ENCODE results near the gene MSI2. TPM values are rescaled to one million over a fixed set of nuclear protein-coding genes. Genes with fewer than 3 reads are reported as not detected.

MSI2 gene
- polyA plus RNA-seq, 1 of the 3 experiments (the other 2 are of a cell fraction): 24.1 TPM

- DNase-seq: no peak
- H3K27ac ChIP-seq (ENCODE audit: low read depth in 2 of 2, low read length in 1 of 2): peak overlapping the region in 1 of 2 experiments; percentile 59; a peak in 1 of 4 replicates
- no peaks in the 10 kb centered on the region for H3F3A ChIP-seq (replicated peaks; ENCODE audit: insufficient read depth)
- H3K36me3 ChIP-seq (replicated peaks in 1 of 2; ENCODE audit: control insufficient read depth in 1 of 2, insufficient read depth in 2 of 2, low read length in 1 of 2): peaks cover 0 to 13% of the 10 kb centered on the region in 2 experiments
- H3K9me3 ChIP-seq: no peaks in the 10 kb centered on the region
- TF ChIP-seq RFX5 (IDR thresholded peaks at IDR 0.05; ENCODE audit: low read length): no peak
- TF ChIP-seq USF1 (IDR thresholded peaks at IDR 0.05; ENCODE audit: borderline replicate concordance, low read depth): no peak
- no peak for TF ChIP-seq MXI1 (IDR thresholded peaks at IDR 0.05; ENCODE audit: low read depth, low read length)
- no peak for TF ChIP-seq NFIC (IDR thresholded peaks at IDR 0.05; ENCODE audit: borderline replicate concordance)
- TF ChIP-seq FOXJ3 (CRISPR knock-in tag; IDR thresholded peaks at IDR 0.05): no peak
- no peak for TF ChIP-seq JUND (IDR thresholded peaks at IDR 0.05)
- TF ChIP-seq CTCF (IDR thresholded peaks at IDR 0.05): no peak
- no peak for TF ChIP-seq IRF3 (IDR thresholded peaks at IDR 0.05; ENCODE audit: low read depth, low read length)
- TF ChIP-seq FOSL2 (IDR thresholded peaks at IDR 0.05; ENCODE audit: borderline replicate concordance, low read depth): no peak
- no peaks in the 10 kb centered on the region for H3K27me3 ChIP-seq (ENCODE audit: insufficient read depth)
- H3K4me3 ChIP-seq (ENCODE audit: low read depth in 2 of 2, low read length in 1 of 2): no peak overlapping the region
- POLR2A ChIA-PET: interaction anchor here (1.1 to 1.4 kb wide), 3 partner anchors 55 to 254 kb away, joined by 3 to 4 read pairs (median 3); no protein-coding TSS in a partner anchor
- no peak overlapping the region for H3K9ac ChIP-seq
- H2AFZ ChIP-seq (ENCODE audit: low read depth): no peak overlapping the region
- 89% methylated on average over 20 of the region's 22 CpGs for WGBS (ENCODE audit: low lambda C conversion rate)
- CTCF ChIA-PET: interaction anchor here (0.6 to 14.2 kb wide), 13 partner anchors 13 to 158 kb away, joined by 3 to 298 read pairs (median 5); no protein-coding TSS in a partner anchor
- H3K4me1 ChIP-seq (ENCODE audit: control insufficient read depth in 1 of 2, insufficient read depth in 2 of 2, low read depth in 1 of 2, low read length in 1 of 2): peaks cover 11 to 66% of the 10 kb centered on the region in 2 experiments; a peak in 3 of 4 replicates
- H3K4me2 ChIP-seq: no peak overlapping the region
- no peaks in the 10 kb centered on the region for H3K79me2 ChIP-seq (ENCODE audit: insufficient read depth)
- no peaks in the 10 kb centered on the region for H3K9me2 ChIP-seq
- no peaks in the 10 kb centered on the region for H4K20me1 ChIP-seq (ENCODE audit: insufficient read depth)
These were observed 418.6 kb downstream of the MSI2 start for GRCh38 chr17:57674894-57675293.

GRCh38 chr17:57675427-57676387 lies 419.4 kb downstream of the MSI2 start:
- Histone ChIP-seq H3K9me3 (no peaks in the 10 kb centered on the region), H3K4me2 (no peak overlapping the region), H3K9me2 (no peaks in the 10 kb centered on the region), H3K9ac (no peak overlapping the region), H3K36me3 (replicated peaks in 1 of 2; ENCODE audit: control insufficient read depth in 1 of 2, insufficient read depth in 2 of 2, low read length in 1 of 2) (peaks cover 0 to 13% of the 10 kb centered on the region in 2 experiments), H4K20me1 (ENCODE audit: insufficient read depth) (no peaks in the 10 kb centered on the region), H3K4me3 (ENCODE audit: low read depth in 2 of 2, low read length in 1 of 2) (no peak overlapping the region), H3F3A (replicated peaks; ENCODE audit: insufficient read depth) (no peaks in the 10 kb centered on the region), H3K79me2 (ENCODE audit: insufficient read depth) (no peaks in the 10 kb centered on the region), H2AFZ (ENCODE audit: low read depth) (no peak overlapping the region), H3K4me1 (ENCODE audit: control insufficient read depth in 1 of 2, insufficient read depth in 2 of 2, low read depth in 1 of 2, low read length in 1 of 2) (peaks cover 11 to 60% of the 10 kb centered on the region in 2 experiments; a peak in 3 of 4 replicates), H3K27me3 (ENCODE audit: insufficient read depth) (no peaks in the 10 kb centered on the region), H3K27ac (ENCODE audit: low read depth in 2 of 2, low read length in 1 of 2) (peak overlapping the region in 1 of 2 experiments; percentile 59; a peak in 1 of 4 replicates)
- ChIA-PET CTCF (interaction anchor here (0.7 to 14.2 kb wide), 18 partner anchors 10 to 547 kb away, joined by 3 to 298 read pairs (median 4); partner anchors contain the start of gene SRSF1), POLR2A (interaction anchor here (1.3 kb wide), 1 partner anchor 56 kb away, joined by 4 read pairs; no protein-coding TSS in a partner anchor)
- no peak for TF ChIP-seq MXI1 (IDR thresholded peaks at IDR 0.05; ENCODE audit: low read depth, low read length)
- TF ChIP-seq EP300 (IDR thresholded peaks at IDR 0.05; ENCODE audit: borderline replicate concordance in 1 of 2, low read depth in 1 of 2, low read length in 1 of 2): no peak
- no peak for TF ChIP-seq GABPA (IDR thresholded peaks at IDR 0.05; ENCODE audit: low read depth)
- no peak for TF ChIP-seq IRF3 (IDR thresholded peaks at IDR 0.05; ENCODE audit: low read depth, low read length)
- TF ChIP-seq ELF1 (IDR thresholded peaks at IDR 0.05): no peak
- no peak for TF ChIP-seq EZH2phosphoT487 (IDR thresholded peaks at IDR 0.05; ENCODE audit: borderline replicate concordance, low read depth)
- TF ChIP-seq NFIC (IDR thresholded peaks at IDR 0.05; ENCODE audit: borderline replicate concordance): no peak
- no peak for TF ChIP-seq RXRA (IDR thresholded peaks at IDR 0.05; ENCODE audit: borderline replicate concordance, low read depth)
- TF ChIP-seq SIN3A (IDR thresholded peaks at IDR 0.05; ENCODE audit: borderline replicate concordance, low read depth, low read length): no peak
- no peak for TF ChIP-seq FOXM1 (IDR thresholded peaks at IDR 0.05; ENCODE audit: low read depth)
- no peak for TF ChIP-seq TCF12 (IDR thresholded peaks at IDR 0.05)
- no peak for TF ChIP-seq CHD2 (IDR thresholded peaks at IDR 0.05; ENCODE audit: low read length, partially characterized antibody)
- TF ChIP-seq NRF1 (IDR thresholded peaks at IDR 0.05; ENCODE audit: low read depth, low read length): no peak
- WGBS (ENCODE audit: low lambda C conversion rate): 94% methylated on average over 24 of the region's 24 CpGs
- DNase-seq: no peak
